GM12872 (cell line): ENCODE measurements around the gene SLC29A4.

Experiments
- TF ChIP-seq, protein P1 (sequence below): IDR thresholded peaks from 3 replicates; pipeline ENCODE4 v1.5.1; 2011; ENCODE audit warnings: low read depth, mild to moderate bottlenecking, low read length, moderate library complexity; ENCODE audit not compliant: insufficient read depth

The SLC29A4 gene

DNA sequence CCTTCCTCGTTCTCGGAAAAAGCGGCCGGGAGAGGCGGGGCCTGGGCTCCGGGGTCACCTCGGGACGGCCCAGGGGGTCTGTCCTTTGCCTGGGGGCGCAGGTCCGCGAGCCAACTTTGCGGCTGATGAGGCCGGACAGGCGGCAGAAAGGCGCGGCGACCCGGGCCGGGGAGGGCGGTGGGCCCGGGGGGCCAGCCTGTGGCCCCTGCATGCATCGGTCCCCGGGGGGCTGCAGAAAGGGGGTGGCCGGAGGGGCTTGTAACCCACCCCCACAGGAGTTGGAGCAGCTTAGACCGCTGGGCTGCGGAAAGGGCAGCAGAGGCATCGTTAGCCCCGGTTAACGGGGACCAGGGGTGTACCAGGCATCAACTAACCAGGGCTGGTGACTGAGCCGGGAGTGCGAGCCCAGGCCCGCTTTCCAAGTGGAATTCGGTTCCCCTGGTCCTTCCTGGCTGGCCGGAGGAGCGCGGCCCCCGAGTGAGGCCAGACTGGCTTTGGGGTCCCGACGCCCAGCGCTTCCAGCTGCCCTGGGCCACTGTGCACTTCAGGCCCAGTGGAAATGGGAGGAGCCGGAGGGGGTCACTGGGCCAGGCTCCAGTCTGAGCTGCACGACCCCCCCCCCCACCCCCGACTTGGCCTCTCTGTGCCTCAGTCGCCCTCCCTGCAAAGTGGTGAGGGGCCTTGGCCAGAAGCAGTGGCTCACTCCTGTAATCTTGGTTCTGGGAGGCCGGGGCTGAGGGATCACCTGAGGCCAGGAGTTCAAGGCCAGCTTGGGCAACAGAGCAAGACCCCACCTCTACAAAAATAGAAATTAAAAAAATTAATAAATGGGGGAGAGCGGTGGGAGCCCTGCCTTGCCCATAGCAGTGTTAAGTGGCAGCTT, 919 bp downstream of the SLC29A4 start:
- TF ChIP-seq, protein P1, sequence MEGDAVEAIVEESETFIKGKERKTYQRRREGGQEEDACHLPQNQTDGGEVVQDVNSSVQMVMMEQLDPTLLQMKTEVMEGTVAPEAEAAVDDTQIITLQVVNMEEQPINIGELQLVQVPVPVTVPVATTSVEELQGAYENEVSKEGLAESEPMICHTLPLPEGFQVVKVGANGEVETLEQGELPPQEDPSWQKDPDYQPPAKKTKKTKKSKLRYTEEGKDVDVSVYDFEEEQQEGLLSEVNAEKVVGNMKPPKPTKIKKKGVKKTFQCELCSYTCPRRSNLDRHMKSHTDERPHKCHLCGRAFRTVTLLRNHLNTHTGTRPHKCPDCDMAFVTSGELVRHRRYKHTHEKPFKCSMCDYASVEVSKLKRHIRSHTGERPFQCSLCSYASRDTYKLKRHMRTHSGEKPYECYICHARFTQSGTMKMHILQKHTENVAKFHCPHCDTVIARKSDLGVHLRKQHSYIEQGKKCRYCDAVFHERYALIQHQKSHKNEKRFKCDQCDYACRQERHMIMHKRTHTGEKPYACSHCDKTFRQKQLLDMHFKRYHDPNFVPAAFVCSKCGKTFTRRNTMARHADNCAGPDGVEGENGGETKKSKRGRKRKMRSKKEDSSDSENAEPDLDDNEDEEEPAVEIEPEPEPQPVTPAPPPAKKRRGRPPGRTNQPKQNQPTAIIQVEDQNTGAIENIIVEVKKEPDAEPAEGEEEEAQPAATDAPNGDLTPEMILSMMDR: no peak

DNA sequence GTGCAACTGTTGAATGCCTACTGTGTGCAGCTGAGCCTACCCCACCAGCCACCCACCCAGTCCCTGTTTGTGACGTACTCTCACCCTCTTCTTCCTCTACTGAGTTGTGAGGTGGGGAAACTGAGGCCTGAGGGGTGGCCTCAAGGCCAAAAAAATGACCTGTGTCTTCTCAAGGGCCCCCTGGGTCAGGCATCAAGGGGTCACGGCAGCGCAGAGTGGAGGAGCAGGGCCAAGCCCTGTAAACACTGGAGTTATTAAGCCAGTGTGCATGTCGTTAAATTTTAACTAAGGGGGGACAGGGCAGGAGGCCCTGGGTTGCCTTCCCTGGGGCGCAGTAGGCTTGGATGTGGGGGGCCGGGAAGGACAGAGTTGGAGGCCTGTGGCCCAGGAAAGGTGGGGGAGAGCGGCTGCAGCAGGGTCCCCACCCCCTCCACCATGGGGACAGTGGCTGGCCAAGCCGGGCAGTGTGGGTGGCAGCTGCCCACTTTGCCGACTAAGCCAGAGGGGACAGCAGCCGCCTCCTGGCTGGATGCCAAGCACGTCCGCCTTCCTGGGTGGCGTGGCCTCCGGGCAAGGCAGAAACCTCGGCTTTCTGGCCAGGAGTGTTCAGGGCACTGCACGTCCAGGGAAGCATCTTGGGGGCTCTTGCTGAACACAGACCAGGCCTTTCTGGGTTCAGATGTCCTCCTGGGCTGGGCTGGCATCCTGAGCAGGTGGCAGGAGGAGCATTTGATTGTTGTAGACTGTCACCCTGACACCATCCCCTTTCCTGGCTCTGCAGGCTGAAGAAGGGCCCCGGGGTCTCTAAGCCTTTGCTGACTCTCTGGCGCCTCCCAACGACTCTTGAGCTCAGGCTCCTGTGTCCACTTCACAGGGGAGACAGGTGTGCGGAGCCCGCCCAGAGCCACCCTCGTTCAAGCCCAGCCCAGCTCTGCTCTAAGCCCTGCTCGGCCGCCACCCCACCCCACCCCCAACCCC, 1.9 kb downstream of the SLC29A4 start:
- TF ChIP-seq, protein P1: peak; percentile 61

DNA sequence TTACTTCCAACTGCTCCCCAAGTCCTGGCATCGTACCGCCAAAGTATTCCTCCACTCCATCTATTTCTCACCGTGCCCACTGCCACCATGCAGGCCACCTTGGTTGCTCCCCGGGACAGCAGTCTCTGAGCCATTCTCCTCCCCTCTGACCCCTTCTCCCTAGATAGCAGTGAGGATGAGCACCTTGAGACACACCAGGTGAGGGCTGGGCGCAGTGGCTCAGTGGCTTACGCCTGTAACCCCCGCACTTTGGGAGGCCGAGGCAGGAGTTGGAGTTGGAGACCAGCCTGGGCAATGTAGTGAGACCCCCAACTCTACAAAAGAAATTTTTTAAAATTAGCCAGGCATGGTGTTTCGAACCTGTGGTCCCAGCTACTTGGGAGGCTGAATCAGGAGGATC, 4.2 kb downstream of the SLC29A4 start:
- TF ChIP-seq, protein P1: no peak

DNA sequence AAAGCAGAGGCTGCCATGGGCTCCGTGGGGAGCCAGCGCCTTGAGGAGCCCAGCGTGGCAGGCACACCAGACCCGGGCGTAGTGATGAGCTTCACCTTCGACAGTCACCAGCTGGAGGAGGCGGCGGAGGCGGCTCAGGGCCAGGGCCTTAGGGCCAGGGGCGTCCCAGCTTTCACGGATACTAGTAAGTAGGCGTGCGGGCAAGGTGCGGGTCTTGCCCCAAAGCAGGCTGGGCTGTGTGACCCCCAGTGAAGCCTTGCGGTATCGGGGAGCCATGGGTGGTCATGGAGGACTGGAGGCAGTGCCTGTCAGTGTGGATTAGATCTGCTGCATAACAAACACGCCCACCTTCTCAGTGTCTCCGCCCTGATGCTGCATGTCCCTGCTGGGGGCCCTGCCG, 5.1 kb downstream of the SLC29A4 start:
- TF ChIP-seq, protein P1: no peak

DNA sequence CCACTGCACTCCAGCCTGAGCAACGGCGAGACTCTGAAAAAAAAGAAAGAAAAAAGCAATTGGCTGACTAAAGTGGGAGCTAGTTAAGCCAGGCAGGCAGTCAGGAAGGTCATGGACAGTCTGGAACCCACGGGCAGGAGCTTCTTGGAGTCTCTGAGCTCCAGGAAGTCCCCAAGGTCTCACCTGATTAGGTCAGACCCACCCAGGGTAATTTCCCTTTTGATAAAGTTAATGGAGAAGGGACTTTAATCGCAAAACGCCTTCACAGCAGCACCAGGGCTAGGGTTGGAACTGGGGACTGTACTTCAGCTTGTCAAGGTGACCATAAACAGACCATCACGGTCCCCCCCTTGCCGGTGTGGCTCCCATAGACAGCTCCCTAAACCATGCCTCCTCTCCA, 6.6 kb downstream of the SLC29A4 start:
- TF ChIP-seq, protein P1: no peak

DNA sequence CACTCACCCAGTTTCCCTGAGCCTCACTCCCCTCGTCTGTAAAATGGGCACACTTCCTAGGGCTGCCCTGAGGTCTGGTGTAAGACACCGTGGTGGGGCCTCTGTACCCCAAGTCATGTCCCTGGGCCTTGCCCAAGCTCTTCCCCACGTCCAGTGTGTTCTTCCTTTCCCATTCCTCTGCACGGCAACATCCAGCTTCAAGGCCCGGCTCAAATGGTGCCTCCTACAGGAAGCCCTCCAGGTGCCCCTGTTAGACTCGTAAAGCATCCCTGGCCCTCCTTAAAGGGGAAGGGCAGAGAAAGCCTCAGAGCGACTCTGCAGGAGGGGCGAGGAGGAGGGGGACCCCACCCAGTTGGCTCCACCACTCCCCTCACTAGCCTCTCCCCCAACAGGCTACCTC, 8.6 kb downstream of the SLC29A4 start:
- TF ChIP-seq, protein P1: no peak
